ENCODE measurements around the gene CDC37.

Gene CDC37

DNA sequence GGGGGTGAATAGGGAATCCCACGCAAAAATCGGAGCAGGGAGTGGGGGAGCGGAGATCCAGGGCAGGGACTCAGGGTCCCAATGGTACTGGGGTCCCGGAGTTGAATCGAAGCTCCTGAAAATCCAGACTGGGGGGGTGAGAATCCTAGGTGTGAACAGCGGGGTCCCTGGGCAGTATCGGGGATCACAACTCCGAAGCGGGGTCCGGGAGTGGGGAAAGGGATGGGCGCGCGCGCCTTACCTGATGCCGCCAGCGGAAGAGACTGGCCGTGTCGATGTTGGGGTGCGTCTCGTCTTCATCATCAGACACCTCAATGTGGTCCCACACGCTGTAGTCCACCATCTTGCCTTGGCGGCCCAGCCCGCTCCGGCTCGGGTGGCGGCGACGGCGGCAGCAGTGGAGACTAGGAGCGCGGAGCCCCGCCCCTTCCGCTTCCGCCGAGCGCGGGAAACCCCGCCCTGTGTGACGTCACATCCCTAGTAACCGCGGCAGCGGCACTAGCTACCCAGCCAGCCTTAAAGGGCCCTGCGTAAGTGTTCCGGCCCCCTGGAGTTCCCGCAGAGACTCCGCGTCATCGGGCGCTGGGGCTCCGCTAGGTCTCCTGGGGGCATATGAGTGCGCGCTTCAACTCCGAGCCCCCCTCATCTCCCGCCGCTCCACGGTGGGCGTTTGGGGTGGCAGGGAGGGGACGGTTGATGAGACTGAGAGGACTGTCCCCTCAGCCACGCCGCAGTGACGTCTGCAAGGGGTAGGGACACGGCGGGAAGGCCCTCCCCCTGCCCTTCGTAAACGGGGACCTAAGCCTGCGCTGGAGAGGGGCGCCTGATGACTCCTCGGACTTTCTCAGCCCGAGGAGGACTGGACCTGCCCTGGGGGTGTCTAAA, at the start of gene CDC37:
TSS of gene CDC37 (minus strand) at position 406 of the 885 bp plus-strand sequence. CDS start at position 343, 63 bp downstream.
- peak; percentile 99 for DNase-seq

DNA sequence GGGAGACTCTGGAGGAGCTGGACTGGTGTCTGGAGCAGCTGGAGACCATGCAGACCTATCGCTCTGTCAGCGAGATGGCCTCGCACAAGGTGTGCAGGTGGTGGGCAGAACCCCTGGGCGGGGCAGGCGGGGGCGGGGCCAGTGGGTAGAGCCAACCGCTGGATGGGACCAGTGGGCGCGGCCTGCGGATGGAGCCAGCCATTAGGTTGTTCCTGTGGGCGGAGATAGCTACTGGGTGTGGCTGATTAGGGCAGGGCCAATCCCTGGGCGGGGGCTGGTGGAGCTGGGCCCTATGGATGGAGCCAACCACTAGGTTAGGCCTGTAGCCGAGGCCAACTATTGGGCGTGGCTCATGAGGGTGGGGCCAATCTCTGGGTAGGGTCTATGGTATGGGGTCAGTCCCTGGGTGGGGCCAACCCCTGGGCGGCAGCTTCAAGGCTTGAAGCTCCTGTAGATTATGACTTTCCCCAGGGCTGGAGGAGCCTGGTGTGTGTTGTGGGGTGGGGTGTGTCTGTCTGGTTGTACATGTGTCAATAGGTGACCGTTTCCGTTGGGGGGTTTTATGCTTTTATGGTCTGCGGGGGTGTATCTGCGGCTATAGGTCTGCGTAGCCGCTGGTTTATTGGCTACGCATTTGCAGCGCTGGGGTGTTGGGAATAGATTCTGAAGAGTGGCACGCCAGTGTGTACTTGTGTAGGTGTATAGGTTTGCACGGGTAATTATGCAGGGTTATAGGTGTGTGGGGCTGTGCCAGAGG, 47.7 kb upstream of the CDC37 start:
- no peak for DNase-seq

- DNase-seq, result no peak
Measured at GRCh38 chr19:10450191-10450852, 47.0 kb upstream of the CDC37 start.

DNA sequence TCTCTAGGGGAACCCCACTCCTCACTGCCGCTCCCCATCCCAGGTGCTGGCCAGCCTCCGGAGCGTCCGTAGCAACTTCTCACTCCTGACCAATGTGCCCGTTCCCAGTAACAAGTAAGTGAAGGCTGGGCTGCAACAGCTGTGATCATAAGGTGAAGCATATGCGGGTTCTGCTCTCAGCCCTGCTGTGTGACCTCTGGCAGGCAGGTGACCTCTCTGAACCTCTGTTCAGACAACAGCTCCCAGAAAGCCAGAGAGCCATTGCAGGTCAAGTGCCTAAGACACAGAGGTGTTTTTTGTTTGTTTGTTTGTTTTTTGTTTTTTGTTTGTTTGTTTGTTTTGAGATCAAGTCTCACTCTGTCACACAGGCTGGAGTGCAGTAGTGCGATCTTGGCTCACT, 45.7 kb upstream of the CDC37 start:
- DNase-seq, result no peak

- no peak for DNase-seq
Measured at GRCh38 chr19:10442698-10443097, 39.4 kb upstream of the CDC37 start.

GRCh38 chr19:10439588-10439987, 36.2 kb upstream of the CDC37 start:
- no peak for DNase-seq

DNA sequence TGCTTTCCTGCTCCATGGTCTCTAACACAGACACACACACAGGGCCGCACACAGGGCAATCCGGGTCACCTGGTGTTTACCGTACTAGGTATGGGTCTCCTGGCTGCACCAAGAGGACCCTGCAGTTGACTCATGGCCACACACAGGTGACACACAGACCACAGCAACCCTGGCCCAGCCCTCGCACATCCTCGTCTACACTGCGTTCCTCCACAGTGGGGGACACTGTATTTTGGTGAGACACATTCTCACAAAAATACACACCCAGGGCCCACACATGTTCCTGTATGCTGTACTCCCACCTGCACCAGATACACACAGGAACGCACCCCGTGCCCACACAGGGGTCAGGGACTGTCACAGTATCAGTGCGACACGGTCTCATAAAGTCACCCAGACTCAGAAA, 29.8 kb upstream of the CDC37 start:
- DNase-seq, result no peak

- no peak for DNase-seq
Measured at GRCh38 chr19:10432736-10433130, 29.4 kb upstream of the CDC37 start.

DNA sequence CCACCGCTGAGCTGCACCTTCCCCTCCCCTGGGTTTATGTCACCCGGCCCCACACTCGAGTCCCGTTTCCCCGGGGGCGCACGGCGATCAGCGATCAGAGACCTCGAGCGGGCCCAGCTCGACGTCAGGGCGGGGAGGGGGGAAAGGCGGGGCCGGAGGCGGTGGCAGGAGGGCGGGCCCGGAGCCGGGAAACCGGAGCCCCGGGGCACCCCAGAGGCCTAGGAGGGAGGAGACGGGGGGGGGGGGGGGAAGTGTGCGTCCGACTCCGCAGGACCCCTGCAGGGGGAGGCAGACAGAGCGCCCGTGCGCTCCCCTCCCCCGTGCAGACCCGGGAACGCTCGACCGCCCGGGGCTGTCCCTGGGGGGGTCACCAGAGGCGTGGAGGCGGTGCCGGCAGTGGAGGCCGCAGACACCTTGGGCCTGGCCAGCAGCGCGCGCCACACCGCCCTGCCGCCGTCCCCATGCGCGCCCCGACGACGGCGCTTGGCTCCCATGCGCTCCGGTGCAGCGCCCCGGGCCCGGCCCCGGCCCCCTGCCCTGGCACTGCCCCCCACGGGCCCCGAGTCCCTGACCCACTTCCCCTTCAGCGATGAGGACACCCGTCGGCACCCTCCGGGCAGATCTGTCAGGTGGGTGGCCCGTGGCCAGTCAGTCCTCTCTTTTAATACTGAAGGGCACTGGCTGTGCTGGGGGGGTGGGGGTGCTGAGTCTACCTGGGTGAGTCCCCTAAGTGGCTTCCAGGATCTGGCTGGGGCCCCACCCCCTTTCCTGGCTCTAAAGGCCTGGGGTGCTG, 28.8 kb upstream of the CDC37 start:
- no peak for DNase-seq

GRCh38 chr19:10431254-10431942, 28.1 kb upstream of the CDC37 start:
- DNase-seq, result no peak

DNA sequence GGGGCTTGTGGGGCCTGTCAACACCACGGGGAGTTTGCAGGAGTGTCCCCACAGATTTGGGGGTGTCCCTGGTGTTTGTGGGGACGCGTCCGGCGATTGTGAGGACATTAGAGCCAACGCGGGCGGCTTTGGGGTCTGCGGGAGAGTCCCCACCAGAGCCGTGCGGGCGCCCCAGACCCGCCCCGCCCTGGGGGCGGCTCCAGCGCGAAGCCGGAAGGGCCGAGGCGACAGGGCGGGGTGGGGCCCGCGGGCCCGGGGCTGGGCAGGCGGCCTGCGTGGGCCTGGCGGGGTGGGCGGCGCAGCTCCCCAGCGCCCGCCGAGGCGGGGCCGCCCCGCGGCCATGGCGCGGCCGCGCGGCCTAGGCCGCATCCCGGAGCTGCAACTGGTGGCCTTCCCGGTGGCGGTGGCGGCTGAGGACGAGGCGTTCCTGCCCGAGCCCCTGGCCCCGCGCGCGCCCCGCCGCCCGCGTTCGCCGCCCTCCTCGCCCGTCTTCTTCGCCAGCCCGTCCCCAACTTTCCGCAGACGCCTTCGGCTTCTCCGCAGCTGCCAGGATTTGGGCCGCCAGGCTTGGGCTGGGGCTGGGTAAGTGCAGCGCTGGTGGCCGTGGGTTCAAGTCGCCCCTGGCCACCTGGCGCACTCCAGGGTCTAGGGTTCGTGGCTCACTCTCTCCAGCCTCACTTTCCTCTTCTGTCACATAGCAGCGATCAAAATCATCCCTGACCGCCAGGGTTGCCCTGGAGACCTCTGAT, 27.3 kb upstream of the CDC37 start:
- no peak for DNase-seq

DNA sequence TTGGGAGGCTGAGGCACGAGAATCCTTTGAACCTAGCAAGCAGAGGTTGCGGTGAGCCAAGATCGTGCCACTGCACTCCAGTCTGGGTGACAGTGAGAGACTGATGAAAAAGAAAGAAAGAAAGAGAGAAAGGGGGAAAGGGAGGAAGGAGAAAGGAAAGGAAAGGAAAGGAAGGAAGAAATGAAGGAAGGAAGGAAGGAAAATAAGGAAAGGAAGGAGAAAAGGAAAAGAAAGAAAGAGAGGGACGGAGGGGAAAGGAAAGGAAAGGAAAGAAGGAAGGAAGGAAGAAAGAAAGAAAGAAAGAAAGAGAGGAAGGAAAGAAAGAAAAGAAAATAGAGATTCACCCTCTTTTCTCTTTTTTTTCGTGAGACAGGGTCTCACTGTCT, 25.6 kb upstream of the CDC37 start:
- DNase-seq, result no peak

GRCh38 chr19:10427169-10427568, 23.8 kb upstream of the CDC37 start:
- no peak for DNase-seq

DNA sequence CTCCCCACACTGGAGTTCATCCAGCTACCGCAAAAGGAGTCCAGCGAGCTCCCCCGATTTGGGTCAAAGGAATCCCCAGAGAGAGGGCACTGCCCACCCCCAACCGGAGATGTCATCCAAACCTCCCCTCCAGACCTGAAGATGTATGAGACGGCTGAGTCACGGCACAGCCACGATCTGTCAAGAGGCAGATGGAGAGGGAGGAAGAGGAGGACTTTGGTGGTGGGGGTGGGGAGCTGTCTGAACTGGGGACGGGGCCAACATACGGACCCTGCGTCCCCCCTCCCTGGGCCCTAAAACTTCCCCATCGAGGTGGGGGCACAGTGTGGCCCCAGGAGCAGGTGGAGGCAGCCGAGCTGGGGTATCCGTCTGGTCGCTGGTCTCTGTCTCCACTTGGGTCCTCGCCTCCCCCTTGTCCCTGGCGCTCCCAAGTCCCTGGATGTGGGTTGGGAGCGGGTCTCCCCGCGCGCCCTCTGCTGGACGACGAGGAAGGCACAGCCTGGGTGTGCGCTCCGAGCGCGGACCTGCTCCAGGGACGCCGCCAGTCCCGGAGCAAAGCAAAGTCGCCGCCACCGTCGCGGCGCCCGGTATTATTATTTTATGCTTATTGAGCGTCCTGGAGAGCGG, 20.8 kb upstream of the CDC37 start:
- DNase-seq, result peak; percentile 92

DNA sequence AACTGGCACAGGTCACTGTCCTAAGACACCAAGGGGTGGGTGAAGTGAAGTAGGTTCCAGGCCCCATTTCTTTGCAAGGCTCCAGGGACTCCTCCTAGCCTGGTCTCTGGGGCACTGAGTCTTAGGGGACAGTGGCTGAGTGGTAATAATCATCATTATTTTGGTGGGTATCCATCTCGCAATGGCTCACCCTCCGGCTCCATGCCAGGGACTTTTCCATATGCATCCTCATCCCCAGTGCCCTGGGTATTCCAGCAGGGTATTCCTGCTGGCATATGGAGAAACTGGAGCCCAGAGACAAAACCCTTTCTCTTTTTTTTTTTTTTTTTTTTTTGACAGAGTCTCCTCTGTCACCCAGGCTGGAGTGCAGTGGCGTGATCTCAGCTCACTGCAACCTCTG, 19.5 kb upstream of the CDC37 start:
- no peak for DNase-seq

- DNase-seq, result no peak
Measured at GRCh38 chr19:10422046-10422461, 18.7 kb upstream of the CDC37 start.

DNA sequence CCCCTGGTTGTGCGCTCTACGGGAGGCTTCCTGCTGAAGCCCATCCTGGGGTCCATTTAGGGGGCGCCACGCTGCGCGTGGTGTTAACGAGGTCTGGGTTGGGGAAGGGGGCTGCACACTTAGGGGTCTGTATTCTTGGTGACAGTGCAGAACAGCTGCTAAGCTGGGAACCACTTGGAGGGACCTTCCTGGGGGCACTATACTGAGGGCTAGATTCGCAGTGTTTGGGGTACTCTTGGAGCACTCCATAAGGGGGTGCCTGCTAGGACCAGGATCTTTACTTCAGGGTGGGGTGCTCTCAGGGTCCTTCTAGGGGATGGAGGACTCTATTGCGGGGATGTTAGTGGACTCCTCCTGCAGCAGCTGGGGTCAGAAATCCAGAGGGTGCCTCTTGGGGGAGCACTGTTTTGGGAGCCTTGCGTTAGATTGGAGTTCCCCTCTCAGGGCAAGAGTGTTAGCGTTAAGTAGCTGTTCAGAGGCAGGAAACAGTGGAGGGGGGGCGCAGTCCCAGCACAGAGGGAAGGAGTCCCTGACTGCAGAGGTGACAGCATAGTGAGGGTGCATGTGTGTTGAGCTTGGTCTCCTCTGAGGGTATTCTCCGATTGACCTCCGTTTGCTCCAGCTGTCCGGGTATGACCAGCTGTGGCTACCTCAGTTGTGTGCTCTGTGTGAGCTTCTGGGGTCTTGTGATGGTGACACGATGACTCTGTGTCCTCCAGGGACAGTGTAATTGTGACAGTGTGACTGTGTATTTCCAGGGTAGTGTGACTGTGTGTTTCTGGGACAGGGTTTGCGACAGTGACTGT, 18.1 kb upstream of the CDC37 start:
- DNase-seq, result no peak

- peak; percentile 47 for DNase-seq
Measured at GRCh38 chr19:10420444-10421239, 17.3 kb upstream of the CDC37 start, which contains the start of gene PDE4A. PDE4A (plus strand) TSS chr19:10420538; CDS start chr19:10420765, 227 bp downstream.
